ENCODE data around the gene HNRNPUL2. TPM values are rescaled to one million over a fixed set of nuclear protein-coding genes. Genes with fewer than 3 reads are reported as not detected.
"Not testable (repeated sequence)": the region's sequence is repeated elsewhere in the genome, so short reads cannot be mapped to it uniquely, and the experiment has no call there.

HNRNPUL2 gene
- polyA plus RNA-seq, 3 donors = 0.33 to 13.8 (median 0.88) TPM

- Histone ChIP-seq H3K27ac (ENCODE audit: low read depth in 1 of 2, low read length in 2 of 2) (peak overlapping the region; percentile 67 to 86), H3K27me3 (ENCODE audit: control insufficient read depth in 2 of 2, insufficient read depth in 2 of 2, low read length in 2 of 2) (no peaks in the 10 kb centered on the region), H4K20me1 (ENCODE audit: insufficient read depth, low read length) (no peaks in the 10 kb centered on the region), H3K79me2 (ENCODE audit: insufficient read depth, low read length) (peaks cover 10% of the 10 kb centered on the region), H3K4me1 (ENCODE audit: control insufficient read depth in 1 of 2, insufficient read depth in 2 of 2, low read length in 2 of 2) (peaks cover 49 to 55% of the 10 kb centered on the region in 2 donors), H2AFZ (ENCODE audit: insufficient read depth, low read depth, low read length, poor library complexity, severe bottlenecking) (peak overlapping the region; percentile 37), H3K9me3 (replicated peaks in 1 of 2; ENCODE audit: control insufficient read depth in 1 of 2, insufficient read depth in 1 of 2, low read length in 2 of 2) (no peaks in the 10 kb centered on the region), H3K4me3 (replicated peaks in 1 of 3; ENCODE audit: low read depth in 2 of 3, low read length in 3 of 3) (peak overlapping the region in 1 of 3 experiments; percentile 49), H3K4me2 (replicated peaks; ENCODE audit: extremely low read depth, low read length, poor library complexity, severe bottlenecking) (peak overlapping the region; percentile 46), H3K9ac (ENCODE audit: insufficient read depth, low read length, poor library complexity, severe bottlenecking) (no peak overlapping the region), H3K36me3 (replicated peaks in 1 of 2; ENCODE audit: control insufficient read depth in 1 of 2, insufficient read depth in 2 of 2, low read length in 2 of 2) (peaks cover 0 to 11% of the 10 kb centered on the region in 2 donors)
- peaks cover 0 to 3% (median 0%) of the 10 kb centered on the region in 7 donors for H3K9me3 Mint-ChIP-seq
- DNase-seq = peak; percentile 77 to 92 (median 86)
- peak overlapping the region; percentile 85 to 95 (median 91) for H3K27ac Mint-ChIP-seq
- intact Hi-C loops (cut with micrococcal nuclease) = loop anchor here (10.0 kb wide), 1 partner anchor 107 kb away; the partner anchor contains the start of gene TUT1 (in 2 of the 2)
- TF ChIP-seq CTCF (IDR thresholded peaks at IDR 0.05) = no peak
- H3K27me3 Mint-ChIP-seq (ENCODE audit: low read depth in 3 of 3) = peaks cover 0 to 3% (median 1%) of the 10 kb centered on the region in 3 donors
- peaks cover 37% of the 10 kb centered on the region for H3K4me1 Mint-ChIP-seq
- H3K4me3 Mint-ChIP-seq = no peak overlapping the region
- H3K36me3 Mint-ChIP-seq = peaks cover 18 to 24% of the 10 kb centered on the region in 2 donors
- 0% methylated on average over 3 of the region's 11 CpGs for WGBS (ENCODE audit: insufficient coverage)
These were observed 25.0 kb downstream of the HNRNPUL2 start for GRCh38 chr11:62702246-62702645.

- H3K4me3 Mint-ChIP-seq = no peak overlapping the region
- H3K4me3 ChIP-seq (replicated peaks in 1 of 3; ENCODE audit: low read depth in 2 of 3, low read length in 3 of 3) = no peak overlapping the region
- H3K27ac ChIP-seq (ENCODE audit: low read depth in 1 of 2, low read length in 2 of 2) = no peak overlapping the region
- no peaks in the 10 kb centered on the region for H4K20me1 ChIP-seq (ENCODE audit: insufficient read depth, low read length)
- H3K4me1 Mint-ChIP-seq = peaks cover 3% of the 10 kb centered on the region
- H3K36me3 Mint-ChIP-seq = peaks cover 43 to 67% of the 10 kb centered on the region in 2 donors
- peak overlapping the region in 4 of 7 donors; percentile 3 to 40 (median 21) for H3K27ac Mint-ChIP-seq
- peaks cover 29 to 41% of the 10 kb centered on the region in 2 donors for H3K36me3 ChIP-seq (replicated peaks in 1 of 2; ENCODE audit: control insufficient read depth in 1 of 2, insufficient read depth in 2 of 2, low read length in 2 of 2)
- peak; percentile 66 to 84 (median 79) for DNase-seq
- H3K4me2 ChIP-seq (replicated peaks; ENCODE audit: extremely low read depth, low read length, poor library complexity, severe bottlenecking) = no peak overlapping the region
- intact Hi-C loops (cut with micrococcal nuclease) = loop anchor here in 1 of 2 donors (10.0 kb wide), 1 partner anchor 300 kb away; no protein-coding TSS in a partner anchor
- 64% methylated on average over 13 of the region's 14 CpGs for WGBS (ENCODE audit: insufficient coverage)
- H3K9ac ChIP-seq (ENCODE audit: insufficient read depth, low read length, poor library complexity, severe bottlenecking) = no peak overlapping the region
- no peaks in the 10 kb centered on the region for H3K9me3 ChIP-seq (replicated peaks in 1 of 2; ENCODE audit: control insufficient read depth in 1 of 2, insufficient read depth in 1 of 2, low read length in 2 of 2)
- H3K27me3 Mint-ChIP-seq (ENCODE audit: low read depth in 3 of 3) = peaks cover 0 to 4% (median 3%) of the 10 kb centered on the region in 3 donors
- no peaks in the 10 kb centered on the region for H3K79me2 ChIP-seq (ENCODE audit: insufficient read depth, low read length)
- no peaks in the 10 kb centered on the region for H3K4me1 ChIP-seq (ENCODE audit: control insufficient read depth in 1 of 2, insufficient read depth in 2 of 2, low read length in 2 of 2)
- TF ChIP-seq CTCF (IDR thresholded peaks at IDR 0.05) = peak; percentile 87
- H3K9me3 Mint-ChIP-seq = no peaks in the 10 kb centered on the region
- H2AFZ ChIP-seq (ENCODE audit: insufficient read depth, low read depth, low read length, poor library complexity, severe bottlenecking) = peak overlapping the region; percentile 20
- no peaks in the 10 kb centered on the region for H3K27me3 ChIP-seq (ENCODE audit: control insufficient read depth in 2 of 2, insufficient read depth in 2 of 2, low read length in 2 of 2)
These were observed 32.6 kb downstream of the HNRNPUL2 start for GRCh38 chr11:62694455-62695167.

- not testable (repeated sequence) for H3K4me2 ChIP-seq (replicated peaks; ENCODE audit: extremely low read depth, low read length, poor library complexity, severe bottlenecking); DNase-seq; H3K9me3 Mint-ChIP-seq; H3K4me3 ChIP-seq (replicated peaks in 1 of 3; ENCODE audit: low read depth in 2 of 3, low read length in 3 of 3); H3K27ac ChIP-seq (ENCODE audit: low read depth in 1 of 2, low read length in 2 of 2); H4K20me1 ChIP-seq (ENCODE audit: insufficient read depth, low read length); H3K9ac ChIP-seq (ENCODE audit: insufficient read depth, low read length, poor library complexity, severe bottlenecking); H3K79me2 ChIP-seq (ENCODE audit: insufficient read depth, low read length); H3K27me3 ChIP-seq (ENCODE audit: control insufficient read depth in 2 of 2, insufficient read depth in 2 of 2, low read length in 2 of 2); H3K27ac Mint-ChIP-seq; H3K4me3 Mint-ChIP-seq; H3K4me1 Mint-ChIP-seq; H3K9me3 ChIP-seq (replicated peaks in 1 of 2; ENCODE audit: control insufficient read depth in 1 of 2, insufficient read depth in 1 of 2, low read length in 2 of 2); H2AFZ ChIP-seq (ENCODE audit: insufficient read depth, low read depth, low read length, poor library complexity, severe bottlenecking); H3K4me1 ChIP-seq (ENCODE audit: control insufficient read depth in 1 of 2, insufficient read depth in 2 of 2, low read length in 2 of 2)
- peaks cover 29 to 41% of the 10 kb centered on the region in 2 donors for H3K36me3 ChIP-seq (replicated peaks in 1 of 2; ENCODE audit: control insufficient read depth in 1 of 2, insufficient read depth in 2 of 2, low read length in 2 of 2)
- no CpG with 5 or more reads among the region's 4 CpGs for WGBS (ENCODE audit: insufficient coverage)
- intact Hi-C loops (cut with micrococcal nuclease) = loop anchor here in 1 of 2 donors (10.0 kb wide), 1 partner anchor 299 kb away; no protein-coding TSS in a partner anchor
- Mint-ChIP-seq H3K27me3 (ENCODE audit: low read depth in 3 of 3) (peaks cover 8 to 11% (median 10%) of the 10 kb centered on the region in 3 donors), H3K36me3 (peaks cover 49 to 73% of the 10 kb centered on the region in 2 donors)
These were observed 33.6 kb downstream of the HNRNPUL2 start for GRCh38 chr11:62693624-62694023.
